GM23338 (cell line): Measurements from ENCODE around the gene ALCAM.
"Not testable (repeated sequence)": the region's sequence is repeated elsewhere in the genome, so short reads cannot be mapped to it uniquely, and the experiment has no call there.

ENCODE experiments used
- CREB1 ChIP-seq: fragments of 250-450 bp; sonication (Bioruptor Pico); IDR thresholded peaks from 2 replicates; pipeline ENCODE4 v1.5.0; 2020; ENCODE audit warnings: low read depth, mild to moderate bottlenecking, moderate library complexity
- CTCF ChIP-seq, 2 experiments: fragments of 200-600 bp in 1 of 2; sonication (generic) in 1 of 2; conservative IDR thresholded peaks; 2 replicates each; pipeline versions ENCODE4 v1.5.1 to v1.6.1; 2016 to 2017; ENCODE audit warnings: antibody characterized with exemption in 2 of 2, low read depth in 2 of 2, mild to moderate bottlenecking in 2 of 2, moderate library complexity in 1 of 2
- EZH2 ChIP-seq: fragments of 200-600 bp; sonication (generic); IDR thresholded peaks from one replicate; pipeline ENCODE4 v1.8.0; 2017; ENCODE audit warnings: antibody characterized with exemption, mild to moderate bottlenecking, low read depth; ENCODE audit not compliant: unreplicated experiment
- POLR2AphosphoS5 ChIP-seq: IDR thresholded peaks from 2 replicates; pipeline ENCODE4 v1.6.1; 2016; ENCODE audit warnings: antibody characterized with exemption, low read depth

GRCh38 chr3:105389759-105390158 is 23.1 kb downstream of the ALCAM start:
- not testable (repeated sequence) for TF ChIP-seq CTCF (conservative IDR thresholded peaks at IDR 0.05; ENCODE audit: low read depth in 2 of 2); EZH2; POLR2AphosphoS5; CREB1 (CRISPR knock-in tag)
